Measurements from ENCODE around the gene CRKL.
"Not testable (repeated sequence)": the region's sequence is repeated elsewhere in the genome, so short reads cannot be mapped to it uniquely, and the experiment has no call there.

CRKL gene

DNA sequence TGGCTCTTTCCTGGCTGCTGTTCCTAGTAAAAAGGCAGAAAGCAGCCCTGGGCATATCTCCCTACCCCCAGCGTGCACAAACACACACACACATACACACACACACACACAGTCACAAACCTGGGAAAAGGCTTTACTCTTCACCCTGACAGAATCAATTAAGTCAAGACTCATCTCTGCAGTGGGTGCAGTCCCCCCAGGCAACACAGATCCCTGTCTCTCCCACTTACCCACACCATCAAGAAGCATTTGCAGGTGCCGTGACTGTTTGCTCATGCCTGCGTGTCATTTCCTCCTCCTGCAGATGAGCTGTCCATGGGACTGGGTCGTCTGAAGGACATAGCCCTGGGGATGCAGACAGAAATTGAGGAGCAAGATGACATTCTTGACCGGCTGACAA is 29.8 kb upstream of the CRKL start:
- H3K27ac ChIP-seq: no peak overlapping the region
- TF ChIP-seq, protein P1, sequence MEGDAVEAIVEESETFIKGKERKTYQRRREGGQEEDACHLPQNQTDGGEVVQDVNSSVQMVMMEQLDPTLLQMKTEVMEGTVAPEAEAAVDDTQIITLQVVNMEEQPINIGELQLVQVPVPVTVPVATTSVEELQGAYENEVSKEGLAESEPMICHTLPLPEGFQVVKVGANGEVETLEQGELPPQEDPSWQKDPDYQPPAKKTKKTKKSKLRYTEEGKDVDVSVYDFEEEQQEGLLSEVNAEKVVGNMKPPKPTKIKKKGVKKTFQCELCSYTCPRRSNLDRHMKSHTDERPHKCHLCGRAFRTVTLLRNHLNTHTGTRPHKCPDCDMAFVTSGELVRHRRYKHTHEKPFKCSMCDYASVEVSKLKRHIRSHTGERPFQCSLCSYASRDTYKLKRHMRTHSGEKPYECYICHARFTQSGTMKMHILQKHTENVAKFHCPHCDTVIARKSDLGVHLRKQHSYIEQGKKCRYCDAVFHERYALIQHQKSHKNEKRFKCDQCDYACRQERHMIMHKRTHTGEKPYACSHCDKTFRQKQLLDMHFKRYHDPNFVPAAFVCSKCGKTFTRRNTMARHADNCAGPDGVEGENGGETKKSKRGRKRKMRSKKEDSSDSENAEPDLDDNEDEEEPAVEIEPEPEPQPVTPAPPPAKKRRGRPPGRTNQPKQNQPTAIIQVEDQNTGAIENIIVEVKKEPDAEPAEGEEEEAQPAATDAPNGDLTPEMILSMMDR (conservative IDR thresholded peaks at IDR 0.05): no peak
- TF ChIP-seq ZFX (IDR thresholded peaks at IDR 0.05): no peak

GRCh38 chr22:20889025-20889704 is 28.0 kb upstream of the CRKL start:
- TF ChIP-seq, protein P1 (conservative IDR thresholded peaks at IDR 0.05): no peak
- TF ChIP-seq ZFX (IDR thresholded peaks at IDR 0.05): no peak
- no peak overlapping the region for H3K27ac ChIP-seq

DNA sequence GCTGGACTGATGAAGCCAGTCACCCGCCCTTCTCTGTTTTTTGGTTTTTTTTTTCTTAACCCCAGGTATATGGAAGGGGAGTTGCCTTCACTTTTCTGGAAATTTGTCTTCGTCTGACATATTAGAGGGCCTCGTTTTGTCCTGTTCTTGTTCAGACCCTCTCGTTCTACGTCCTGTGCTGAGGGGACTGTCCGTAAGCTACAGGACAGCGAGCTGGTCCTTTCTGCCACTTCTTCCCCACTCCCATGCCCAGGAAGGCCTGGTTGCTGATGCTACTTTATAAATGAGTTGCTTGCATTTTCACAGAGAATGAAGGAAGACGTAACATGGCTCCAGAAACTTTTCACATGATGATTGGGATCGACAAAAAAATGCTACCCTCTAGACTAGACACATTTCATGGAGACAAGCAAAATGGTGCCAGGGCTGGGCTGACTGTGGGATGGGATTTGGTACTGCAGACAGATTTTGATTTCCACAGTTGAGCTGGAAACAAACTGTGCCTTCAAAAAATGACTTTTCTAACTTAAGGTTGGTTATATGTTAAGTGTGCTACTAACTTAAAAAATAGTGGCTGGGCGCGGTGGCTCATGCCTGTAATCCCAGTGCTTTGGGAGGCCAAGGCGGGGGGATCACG is 27.2 kb upstream of the CRKL start:
- TF ChIP-seq, protein P1 (conservative IDR thresholded peaks at IDR 0.05): no peak
- TF ChIP-seq ZFX (IDR thresholded peaks at IDR 0.05): no peak
- H3K27ac ChIP-seq: no peak overlapping the region

GRCh38 chr22:20890975-20891374 is 26.2 kb upstream of the CRKL start:
- no peak overlapping the region for H3K27ac ChIP-seq
- no peak for TF ChIP-seq ZFX (IDR thresholded peaks at IDR 0.05)

- not testable (repeated sequence) for H3K27ac ChIP-seq
These were observed 19.5 kb upstream of the CRKL start for GRCh38 chr22:20897737-20898136.

DNA sequence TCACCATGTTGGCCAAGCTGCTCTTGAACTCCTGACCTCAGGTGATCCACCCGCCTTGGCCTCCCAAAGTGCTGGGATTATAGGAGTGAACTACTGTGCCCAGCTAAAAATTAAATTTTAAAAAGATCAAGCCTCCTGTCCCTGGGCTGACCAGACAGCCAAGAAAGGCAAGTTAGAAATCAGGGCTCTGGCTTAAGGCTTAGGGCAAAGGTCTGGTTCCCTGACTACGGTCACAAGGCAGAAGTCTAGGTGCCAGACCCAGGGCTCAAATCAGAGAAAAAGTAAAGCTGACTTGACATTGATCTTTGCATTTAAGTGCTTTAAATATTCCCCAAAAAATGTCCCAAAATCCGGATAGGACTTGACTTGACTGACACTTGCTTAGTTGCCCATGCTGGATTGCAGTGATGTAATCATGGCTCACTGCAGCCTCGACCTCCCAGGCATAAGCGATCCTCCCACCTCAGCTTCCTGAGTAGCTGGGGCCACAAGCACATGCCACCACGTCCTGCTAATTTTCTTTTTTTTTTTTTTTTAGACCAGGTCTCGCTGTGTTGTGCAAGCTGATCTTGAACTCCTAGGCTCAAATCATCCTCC is 17.3 kb upstream of the CRKL start:
- H3K27ac ChIP-seq: no peak overlapping the region
- TF ChIP-seq ZFX (IDR thresholded peaks at IDR 0.05): no peak
- TF ChIP-seq, protein P1 (conservative IDR thresholded peaks at IDR 0.05): no peak

GRCh38 chr22:20901093-20902033 is 15.8 kb upstream of the CRKL start:
- not testable (repeated sequence) for H3K27ac ChIP-seq

DNA sequence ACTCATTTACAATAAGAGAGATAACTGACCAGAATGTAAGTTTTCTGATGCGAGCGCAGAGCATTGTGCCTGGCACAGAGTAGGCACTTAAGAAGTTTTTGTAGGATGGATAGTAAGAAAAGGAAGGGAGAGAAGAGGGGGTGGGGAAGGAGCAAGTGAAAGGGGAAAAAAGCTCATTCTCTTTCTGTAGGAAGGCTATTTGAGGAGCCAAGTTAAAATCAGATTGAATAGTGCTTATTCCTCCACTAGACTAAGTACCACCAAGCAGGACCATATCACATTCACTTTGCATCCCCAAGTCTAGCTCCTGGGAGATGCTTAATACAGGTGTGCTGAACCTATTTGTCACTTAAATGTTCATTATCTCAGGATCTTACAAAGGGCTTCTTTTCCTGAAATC is 14.1 kb upstream of the CRKL start:
- H3K27ac ChIP-seq: no peak overlapping the region
- TF ChIP-seq ZFX (IDR thresholded peaks at IDR 0.05): no peak
- TF ChIP-seq, protein P1 (conservative IDR thresholded peaks at IDR 0.05): no peak

Measured in C4-2B (cell line).